ENCODE measurements around the gene IGSF23. TPM values are rescaled to one million over a fixed set of nuclear protein-coding genes. Genes with fewer than 3 reads are reported as not detected.

The IGSF23 gene
- total and polyA plus RNA-seq, 2 of the 13 experiments (the other 11 are each of a cell fraction or from before 2014, with no cell fraction given) = 2.3 to 8.8 TPM

GRCh38 chr19:44613295-44614178 lies at the start of gene IGSF23 (continued):
- TF ChIP-seq NFAT5 (CRISPR knock-in tag; IDR thresholded peaks at IDR 0.05) (no peak), NR1H2 (CRISPR knock-in tag; IDR thresholded peaks at IDR 0.05; ENCODE audit: borderline replicate concordance, low read depth) (no peak), FOXM1 (CRISPR knock-in tag; IDR thresholded peaks at IDR 0.05) (no peak), SYNCRIP (IDR thresholded peaks at IDR 0.05; ENCODE audit: insufficient read depth, low read depth, low read length) (no peak), ZMAT3 (CRISPR knock-in tag; conservative IDR thresholded peaks at IDR 0.05) (no peak), ZNF354B (CRISPR knock-in tag; IDR thresholded peaks at IDR 0.05) (no peak), TCF7L2 (IDR thresholded peaks at IDR 0.05; ENCODE audit: low read depth, low read length) (no peak; the same call in 1 of the 2 replicates), RAD51 (IDR thresholded peaks at IDR 0.05; ENCODE audit: borderline replicate concordance) (no peak), ZNF160 (CRISPR knock-in tag; IDR thresholded peaks at IDR 0.05) (no peak), ZNF550 (CRISPR knock-in tag; IDR thresholded peaks at IDR 0.05; ENCODE audit: borderline replicate concordance) (no peak), GPN1 (CRISPR knock-in tag; IDR thresholded peaks at IDR 0.05; ENCODE audit: borderline replicate concordance) (no peak), DMAP1 (CRISPR knock-in tag; IDR thresholded peaks at IDR 0.05) (peak; percentile 43; the same call in 1 of the 2 replicates), NFE2 (CRISPR knock-in tag; IDR thresholded peaks at IDR 0.05) (no peak), HIVEP1 (CRISPR knock-in tag; IDR thresholded peaks at IDR 0.05) (peak; percentile 68; the same call in 1 of the 2 replicates), BATF2 (CRISPR knock-in tag; IDR thresholded peaks at IDR 0.05) (no peak), FLYWCH1 (CRISPR knock-in tag; IDR thresholded peaks at IDR 0.05) (no peak), ZNF558 (CRISPR knock-in tag; IDR thresholded peaks at IDR 0.05; ENCODE audit: borderline replicate concordance) (no peak), ZBTB25 (CRISPR knock-in tag; IDR thresholded peaks at IDR 0.05) (no peak), ZNF329 (CRISPR knock-in tag; IDR thresholded peaks at IDR 0.05; ENCODE audit: low read depth) (no peak), ZNF207 (IDR thresholded peaks at IDR 0.05; ENCODE audit: borderline replicate concordance) (no peak), ISX (CRISPR knock-in tag; conservative IDR thresholded peaks at IDR 0.05) (no peak), ZFP41 (CRISPR knock-in tag; IDR thresholded peaks at IDR 0.05; ENCODE audit: borderline replicate concordance) (no peak), EZH2 (conservative IDR thresholded peaks at IDR 0.05; ENCODE audit: low read depth, low read length) (no peak), ZNF660 (CRISPR knock-in tag; IDR thresholded peaks at IDR 0.05; ENCODE audit: borderline replicate concordance, low read depth) (no peak; the same call in 1 of the 2 replicates)
